Urinary bladder (tissue), 4 donors: ENCODE measurements around the gene SLCO2B1. TPM values are rescaled to one million over a fixed set of nuclear protein-coding genes. Genes with fewer than 3 reads are reported as not detected.

Experiments used
- DNase-seq: peaks from one replicate; pipeline ENCODE4 v3.0.0-alpha.2; 2015; ENCODE audit errors: extremely low spot score
- H3K27ac ChIP-seq: one replicate; pipeline ENCODE4 v1.5.1; 2013; ENCODE audit warnings: low read depth, mild to moderate bottlenecking, moderate library complexity
- H3K36me3 ChIP-seq: one replicate; pipeline ENCODE4 v1.6.1; 2013; ENCODE audit warnings: mild to moderate bottlenecking, moderate library complexity; ENCODE audit not compliant: insufficient read depth
- H3K4me1 ChIP-seq: one replicate; pipeline ENCODE4 v1.6.1; 2013; ENCODE audit warnings: mild to moderate bottlenecking, moderate library complexity; ENCODE audit not compliant: insufficient read depth
- H3K4me3 ChIP-seq: one replicate; pipeline ENCODE4 v1.5.1; 2013; ENCODE audit warnings: low read depth, low read length
- WGBS: extraction: QIAGEN DNeasy Blood & Tissue Kit; methylation state at CpG from one replicate; pipeline ENCODE4 v1.1.7; 2013; 5-methylcytosine and 5-hydroxymethylcytosine counted together
- polyA plus RNA-seq: library from polyadenylated mRNA; stranded (reverse); fragments of 200-250 nt; gene quantifications from one replicate; pipeline ENCODE4 v1.2.3, GENCODE V29; 2013
- total RNA-seq: library from RNA; depleted of rRNA; stranded (reverse); fragments of >200 nt; gene quantifications from one replicate; pipeline ENCODE4 v1.2.3, GENCODE V29; 2014
- donor health status: healthy with polysubstance abuse.
- donor health status: healthy.

SLCO2B1 gene
- total and polyA plus RNA-seq, 2 donors = 11.7 to 25.1 TPM

DNA sequence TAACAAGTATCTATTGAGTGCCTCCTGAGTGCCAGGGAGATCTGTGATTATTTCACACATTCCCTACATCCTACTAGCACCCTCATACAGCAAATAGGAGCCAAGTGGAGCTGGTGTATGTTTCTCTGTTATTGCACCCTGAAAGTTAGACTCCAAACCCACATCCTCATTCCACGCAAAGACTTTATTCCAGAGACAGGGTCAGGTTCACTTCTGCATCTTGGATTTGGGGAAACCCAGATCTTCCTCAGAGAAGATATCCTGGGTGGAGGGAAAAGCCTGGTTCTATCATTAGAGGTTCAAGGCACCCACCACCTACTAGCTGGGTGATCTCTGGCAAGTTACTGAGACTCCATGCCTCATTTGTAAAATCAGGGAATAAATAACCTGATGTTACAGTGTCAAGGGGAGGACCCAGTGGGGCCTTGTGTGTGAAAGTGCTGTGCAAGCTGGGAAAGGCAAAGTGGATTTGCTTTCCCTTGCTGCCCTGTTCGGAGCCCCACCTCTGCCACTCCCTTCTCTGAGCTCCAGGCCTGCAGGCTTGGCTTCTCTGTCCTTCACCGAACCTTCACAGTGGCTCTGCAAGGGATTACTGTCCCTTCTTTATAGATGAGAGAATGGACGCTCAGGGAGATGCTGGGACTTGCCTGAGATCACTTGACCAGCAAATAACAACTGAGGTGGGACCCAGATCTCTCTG, 991 bp upstream of the SLCO2B1 start:
- 89% methylated on average over 4 of the region's 4 CpGs for WGBS
- H3K4me3 ChIP-seq = no peak overlapping the region
- no peak for DNase-seq
- no peaks in the 10 kb centered on the region for H3K4me1 ChIP-seq
- H3K27ac ChIP-seq = no peak overlapping the region
- no peaks in the 10 kb centered on the region for H3K36me3 ChIP-seq

GRCh38 chr11:75151346-75152047, 590 bp downstream of the SLCO2B1 start:
- WGBS = 67% methylated on average over 13 of the region's 13 CpGs
- Histone ChIP-seq H3K4me3 (no peak overlapping the region), H3K36me3 (no peaks in the 10 kb centered on the region), H3K27ac (no peak overlapping the region), H3K4me1 (no peaks in the 10 kb centered on the region)
- DNase-seq = no peak

GRCh38 chr11:75152090-75152489, 1.2 kb downstream of the SLCO2B1 start:
- WGBS = 77% methylated on average over 6 of the region's 6 CpGs
- no peak for DNase-seq
- no peaks in the 10 kb centered on the region for H3K4me1 ChIP-seq
- no peaks in the 10 kb centered on the region for H3K36me3 ChIP-seq
- H3K4me3 ChIP-seq = no peak overlapping the region
- H3K27ac ChIP-seq = no peak overlapping the region

DNA sequence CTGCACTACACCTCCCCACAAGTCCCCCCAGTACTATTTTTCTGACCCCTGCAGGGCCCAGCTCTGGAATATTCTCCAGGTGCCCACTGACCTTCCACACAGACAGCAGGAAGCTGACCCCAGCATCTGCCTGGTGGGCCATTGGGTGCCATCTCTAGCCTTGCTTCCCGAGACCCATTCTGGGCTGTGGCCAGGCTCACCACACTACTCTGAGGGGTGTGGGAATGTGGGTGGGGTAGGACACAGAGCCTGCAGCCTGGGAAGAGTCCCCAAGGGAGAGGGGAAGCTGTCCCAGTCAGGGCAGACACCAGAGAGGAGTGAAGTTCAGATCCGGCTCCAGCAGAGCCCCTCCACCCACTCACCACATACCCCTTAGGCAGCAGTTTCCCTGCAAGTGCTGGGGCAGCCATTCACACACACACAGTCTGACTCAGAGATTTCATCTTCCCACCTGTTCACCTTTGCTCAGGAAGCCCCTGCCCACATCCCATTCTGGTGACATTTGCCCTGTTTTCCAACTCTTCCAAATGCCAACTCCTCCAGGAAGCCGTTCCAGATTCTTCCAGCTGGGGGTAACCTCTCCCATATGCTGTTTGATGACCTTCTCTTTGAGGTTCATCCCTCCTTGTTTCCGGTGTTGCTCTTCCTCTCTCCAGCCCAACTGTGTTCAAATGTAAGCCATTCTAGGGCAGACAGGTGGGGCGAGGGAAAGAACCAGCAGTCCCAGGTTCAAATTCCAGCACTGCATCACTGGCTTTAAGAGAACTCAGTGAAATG, 1.9 kb downstream of the SLCO2B1 start:
- 88% methylated on average over 5 of the region's 5 CpGs for WGBS
- H3K4me3 ChIP-seq = no peak overlapping the region
- H3K4me1 ChIP-seq = no peaks in the 10 kb centered on the region
- no peak for DNase-seq
- H3K36me3 ChIP-seq = no peaks in the 10 kb centered on the region
- no peak overlapping the region for H3K27ac ChIP-seq

- DNase-seq = peak; percentile 23
- Histone ChIP-seq H3K4me3 (no peak overlapping the region), H3K27ac (no peak overlapping the region), H3K36me3 (no peaks in the 10 kb centered on the region), H3K4me1 (no peaks in the 10 kb centered on the region)
- 79% methylated on average over 9 of the region's 9 CpGs for WGBS
Measured at GRCh38 chr11:75154646-75155569, 4.0 kb downstream of the SLCO2B1 start.

DNA sequence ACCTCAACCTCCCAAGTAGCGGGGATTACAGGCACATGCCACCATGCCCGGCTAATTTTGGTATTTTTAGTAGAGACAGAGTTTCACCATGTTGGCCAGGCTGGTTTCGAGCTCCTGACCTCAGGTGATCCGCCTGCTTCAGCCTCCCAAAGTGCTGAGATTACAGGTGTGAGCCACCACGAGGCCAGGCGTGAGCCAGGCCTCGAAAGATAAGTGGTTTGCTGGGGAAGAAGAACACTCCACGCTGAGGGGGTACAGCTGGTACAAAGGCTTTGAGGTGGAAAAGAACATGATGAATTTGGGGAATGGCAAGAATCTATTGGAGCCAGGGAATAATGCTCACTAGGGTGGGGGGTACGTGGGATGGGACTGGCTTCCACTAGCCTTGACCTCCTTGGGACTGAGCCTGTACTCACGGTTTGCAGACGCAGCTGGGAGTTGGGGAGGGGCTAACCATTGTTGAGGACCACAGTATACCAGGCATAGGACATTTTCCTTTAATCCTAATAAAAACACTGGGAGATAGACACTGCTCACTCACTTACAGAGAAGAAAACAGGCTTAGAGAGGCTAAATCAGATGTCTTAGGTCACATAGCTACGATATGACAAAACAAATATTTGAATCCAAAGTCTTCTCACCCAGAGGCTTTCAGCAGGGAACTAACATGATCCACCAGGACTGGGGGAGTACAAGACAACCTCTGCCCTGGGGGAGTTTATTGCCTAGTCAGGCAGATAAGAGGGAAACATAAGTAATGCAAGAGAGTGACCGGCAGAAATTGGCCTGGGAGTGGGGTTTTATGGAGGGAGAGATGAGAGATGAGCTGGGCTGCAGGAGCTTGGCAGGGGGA, 4.9 kb downstream of the SLCO2B1 start:
- Histone ChIP-seq H3K27ac (no peak overlapping the region), H3K36me3 (no peaks in the 10 kb centered on the region), H3K4me1 (no peaks in the 10 kb centered on the region), H3K4me3 (no peak overlapping the region)
- DNase-seq = no peak
- WGBS = 84% methylated on average over 13 of the region's 13 CpGs

GRCh38 chr11:75158241-75158640, 7.3 kb downstream of the SLCO2B1 start:
- no peak overlapping the region for H3K27ac ChIP-seq

GRCh38 chr11:75158696-75159150, 7.8 kb downstream of the SLCO2B1 start:
- no peak for DNase-seq
- Histone ChIP-seq H3K27ac (no peak overlapping the region), H3K4me1 (no peaks in the 10 kb centered on the region), H3K4me3 (no peak overlapping the region), H3K36me3 (no peaks in the 10 kb centered on the region)
- WGBS = 89% methylated on average over 4 of the region's 4 CpGs

More at GRCh38 chr11:75158241-75158640, 7.3 kb downstream of the SLCO2B1 start:
- no peaks in the 10 kb centered on the region for H3K4me1 ChIP-seq
- H3K36me3 ChIP-seq = no peaks in the 10 kb centered on the region
- H3K4me3 ChIP-seq = no peak overlapping the region
- DNase-seq = no peak

DNA sequence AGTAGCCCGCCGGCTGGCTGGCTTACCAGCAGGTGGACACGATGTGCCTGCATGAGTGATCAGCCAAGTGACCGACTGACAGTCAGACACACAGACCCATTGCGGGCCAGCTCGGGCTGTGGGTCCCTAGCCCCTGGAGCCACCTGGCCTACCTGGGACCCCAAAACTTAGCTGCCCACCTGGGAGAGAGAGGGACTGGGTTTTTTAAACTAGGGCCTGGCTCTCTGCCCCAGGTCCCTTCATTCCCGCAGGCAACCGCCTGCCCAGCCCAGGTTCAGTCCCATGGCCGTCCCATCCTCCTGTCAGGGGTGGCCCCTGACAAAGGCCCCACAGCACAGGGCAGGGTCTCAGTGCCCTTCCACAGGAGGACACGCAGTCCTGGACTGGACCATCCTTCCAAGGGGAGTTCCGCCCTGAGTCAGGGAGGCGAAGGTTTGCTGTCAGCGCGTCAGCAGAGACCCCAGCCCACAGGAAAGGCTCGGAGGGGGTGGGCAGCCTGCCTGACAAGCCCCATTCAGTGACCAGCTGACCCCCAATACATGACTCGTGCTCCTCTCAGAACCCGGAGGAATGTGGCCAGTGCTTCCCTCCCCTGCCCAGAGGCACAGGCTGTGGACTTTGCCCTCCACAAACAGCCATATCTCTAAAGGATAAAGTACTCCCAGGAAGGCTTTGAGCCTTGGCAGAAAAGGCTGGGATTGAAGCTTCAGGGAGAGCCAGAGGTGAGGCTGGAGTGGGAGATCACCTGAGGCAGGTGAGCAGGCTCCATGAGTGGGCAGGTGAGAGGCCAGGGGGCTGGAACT, 8.4 kb downstream of the SLCO2B1 start:
- DNase-seq = no peak
- no peak overlapping the region for H3K27ac ChIP-seq
- WGBS = 85% methylated on average over 17 of the region's 17 CpGs

GRCh38 chr11:75160220-75160757, 9.4 kb downstream of the SLCO2B1 start:
- WGBS = 71% methylated on average over 6 of the region's 6 CpGs
- Histone ChIP-seq H3K4me3 (no peak overlapping the region), H3K27ac (no peak overlapping the region), H3K4me1 (no peaks in the 10 kb centered on the region), H3K36me3 (no peaks in the 10 kb centered on the region)
- no peak for DNase-seq

More for the DNA sequence above, 8.4 kb downstream of the SLCO2B1 start:
- Histone ChIP-seq H3K36me3 (no peaks in the 10 kb centered on the region), H3K4me1 (no peaks in the 10 kb centered on the region), H3K4me3 (no peak overlapping the region)

GRCh38 chr11:75160880-75161279, 10.0 kb downstream of the SLCO2B1 start:
- no peak overlapping the region for H3K27ac ChIP-seq

More at GRCh38 chr11:75160880-75161279, 10.0 kb downstream of the SLCO2B1 start:
- Histone ChIP-seq H3K4me1 (no peaks in the 10 kb centered on the region), H3K4me3 (no peak overlapping the region), H3K36me3 (no peaks in the 10 kb centered on the region)
- WGBS = 94% methylated on average over 1 of the region's 1 CpG
- no peak for DNase-seq
